Gastroesophageal sphincter (tissue), 4 donors: ENCODE measurements around the gene MOCS3. TPM values are rescaled to one million over a fixed set of nuclear protein-coding genes. Genes with fewer than 3 reads are reported as not detected.

ENCODE experiments used
- ATAC-seq: fragments of 150-250 bp; one replicate; pipeline ENCODE4 v1.9.1; 2016; ENCODE audit warnings: mild to moderate bottlenecking, moderate library complexity
- H3K27ac ChIP-seq, 4 donors: fragments of 200-600 bp; sonication (generic) in 3 of 4; 1 replicate in 3 of 4; 2 replicates in 1 of 4; pipeline ENCODE4 v1.5.1; 2016 to 2019
- H3K27me3 ChIP-seq: fragments of 200-600 bp; sonication (generic); one replicate; pipeline ENCODE4 v1.5.1; 2019
- H3K36me3 ChIP-seq, 2 donors: fragments of 200-600 bp; sonication (generic); one replicate each; pipeline ENCODE4 v1.5.1; 2019; ENCODE audit warnings: control low read depth in 1 of 2
- H3K4me1 ChIP-seq, 3 donors: fragments of 200-600 bp; sonication (generic); 1 replicate in 2 of 3; 2 replicates in 1 of 3; pipeline ENCODE4 v1.5.1; 2016 to 2019; ENCODE audit warnings: control low read depth in 2 of 3
- H3K4me3 ChIP-seq, 2 donors: fragments of 200-600 bp; sonication (generic); one replicate each; pipeline ENCODE4 v1.5.1; 2019; ENCODE audit warnings: mild to moderate bottlenecking in 1 of 2, moderate library complexity in 1 of 2
- H3K9me3 ChIP-seq, 3 donors: fragments of 200-600 bp; sonication (generic); one replicate each; pipeline ENCODE4 v1.5.1; 2017 to 2019; ENCODE audit warnings: control low read depth in 2 of 3
- EP300 ChIP-seq: sonication (generic); formaldehyde crosslinking; IDR thresholded peaks from one replicate; pipeline ENCODE4 v1.6.1; 2017; ENCODE audit warnings: antibody characterized with exemption, mild to moderate bottlenecking
- POLR2A ChIP-seq, 2 donors: fragments of 450-650 bp; IDR thresholded peaks; one replicate each; pipeline ENCODE4 v1.6.1; 2017; ENCODE audit warnings: antibody characterized with exemption in 2 of 2, mild to moderate bottlenecking in 2 of 2, moderate library complexity in 1 of 2
- POLR2AphosphoS5 ChIP-seq: sonication (generic); formaldehyde crosslinking; IDR thresholded peaks from one replicate; pipeline ENCODE4 v1.6.1; 2017; ENCODE audit warnings: antibody characterized with exemption
- WGBS, 2 donors: methylation state at CpG; one replicate each; pipeline ENCODE4 v1.1.5; 2018; ENCODE audit warnings: low coverage in 1 of 2; 5-methylcytosine and 5-hydroxymethylcytosine counted together
- total RNA-seq, 4 donors: library from RNA; depleted of rRNA; stranded (reverse); fragments of >200 nt; gene quantifications; one replicate each; pipeline ENCODE4 v1.1.0, GENCODE V29; 2016
- TF ChIP-seq, protein P1 (sequence below), 4 experiments: fragments of 200-600 bp in 2 of 4; fragments of 450-650 bp in 2 of 4; sonication (generic) in 1 of 4; IDR thresholded peaks; one replicate each; pipeline ENCODE4 v1.5.1; 2017 to 2019; ENCODE audit warnings: antibody characterized with exemption in 4 of 4, mild to moderate bottlenecking in 2 of 4, moderate library complexity in 2 of 4

The MOCS3 gene
- total RNA-seq, 4 donors from 2014 or later, result 4.2 to 6.1 (median 5.4) TPM

DNA sequence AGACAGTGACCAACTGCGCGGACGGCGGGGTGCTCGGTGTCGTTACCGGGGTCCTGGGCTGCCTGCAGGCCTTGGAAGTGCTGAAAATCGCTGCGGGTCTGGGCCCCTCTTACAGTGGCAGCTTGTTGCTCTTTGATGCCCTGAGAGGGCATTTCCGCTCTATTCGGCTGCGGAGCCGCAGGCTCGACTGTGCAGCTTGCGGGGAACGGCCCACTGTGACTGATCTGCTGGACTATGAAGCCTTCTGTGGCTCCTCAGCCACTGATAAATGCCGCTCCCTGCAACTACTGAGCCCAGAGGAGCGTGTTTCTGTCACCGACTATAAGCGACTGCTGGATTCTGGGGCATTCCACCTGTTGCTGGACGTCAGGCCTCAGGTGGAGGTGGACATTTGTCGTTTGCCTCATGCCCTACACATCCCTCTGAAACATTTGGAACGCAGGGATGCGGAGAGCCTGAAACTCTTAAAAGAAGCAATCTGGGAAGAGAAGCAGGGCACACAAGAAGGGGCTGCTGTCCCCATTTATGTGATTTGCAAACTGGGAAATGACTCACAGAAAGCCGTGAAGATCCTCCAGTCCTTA is 1.0 kb downstream of the MOCS3 start:
- Histone ChIP-seq H3K9me3 (no peaks in the 10 kb centered on the region), H3K36me3 (peaks cover 0 to 23% of the 10 kb centered on the region in 2 donors), H3K4me3 (peak overlapping the region; percentile 74 to 93), H3K27ac (peak overlapping the region in 3 of 4 donors; percentile 92 to 93 (median 92)), H3K27me3 (no peaks in the 10 kb centered on the region), H3K4me1 (peaks cover 0 to 62% (median 30%) of the 10 kb centered on the region in 3 donors)
- ATAC-seq, result no peak
- TF ChIP-seq EP300 (no peak), POLR2A (IDR thresholded peaks at IDR 0.05) (no peak), POLR2AphosphoS5 (no peak)
- TF ChIP-seq, protein P1, sequence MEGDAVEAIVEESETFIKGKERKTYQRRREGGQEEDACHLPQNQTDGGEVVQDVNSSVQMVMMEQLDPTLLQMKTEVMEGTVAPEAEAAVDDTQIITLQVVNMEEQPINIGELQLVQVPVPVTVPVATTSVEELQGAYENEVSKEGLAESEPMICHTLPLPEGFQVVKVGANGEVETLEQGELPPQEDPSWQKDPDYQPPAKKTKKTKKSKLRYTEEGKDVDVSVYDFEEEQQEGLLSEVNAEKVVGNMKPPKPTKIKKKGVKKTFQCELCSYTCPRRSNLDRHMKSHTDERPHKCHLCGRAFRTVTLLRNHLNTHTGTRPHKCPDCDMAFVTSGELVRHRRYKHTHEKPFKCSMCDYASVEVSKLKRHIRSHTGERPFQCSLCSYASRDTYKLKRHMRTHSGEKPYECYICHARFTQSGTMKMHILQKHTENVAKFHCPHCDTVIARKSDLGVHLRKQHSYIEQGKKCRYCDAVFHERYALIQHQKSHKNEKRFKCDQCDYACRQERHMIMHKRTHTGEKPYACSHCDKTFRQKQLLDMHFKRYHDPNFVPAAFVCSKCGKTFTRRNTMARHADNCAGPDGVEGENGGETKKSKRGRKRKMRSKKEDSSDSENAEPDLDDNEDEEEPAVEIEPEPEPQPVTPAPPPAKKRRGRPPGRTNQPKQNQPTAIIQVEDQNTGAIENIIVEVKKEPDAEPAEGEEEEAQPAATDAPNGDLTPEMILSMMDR (IDR thresholded peaks at IDR 0.05), result no peak
- 76 to 100% methylated on average over 2 to 9 of the region's 25 CpGs for WGBS, 2 donors

DNA sequence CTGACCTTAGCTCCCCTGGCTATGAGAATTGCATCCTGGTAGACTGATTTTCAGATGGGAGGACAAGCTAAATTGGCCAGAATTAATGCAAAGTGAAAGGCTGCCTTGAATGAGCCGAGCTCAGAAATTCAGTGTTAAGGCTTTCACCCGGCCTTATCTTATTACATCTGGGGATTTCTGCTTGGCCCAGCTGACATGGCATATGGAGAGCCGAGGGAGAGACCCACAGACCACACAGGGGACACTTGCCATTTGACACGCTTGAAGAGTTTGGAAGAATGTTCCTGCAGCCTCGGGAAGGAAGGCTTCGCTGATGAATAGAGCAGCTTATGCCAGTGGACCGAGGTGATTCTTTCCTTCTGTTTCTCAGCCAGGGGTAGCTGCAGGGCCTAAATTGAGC is 9.0 kb downstream of the MOCS3 start:
- peaks cover 0 to under 1% of the 10 kb centered on the region in 2 donors for H3K36me3 ChIP-seq
- WGBS, 2 donors, result 45 to 50% methylated on average over 2 to 7 of the region's 7 CpGs
- no peak overlapping the region for H3K27ac ChIP-seq
- no peaks in the 10 kb centered on the region for H3K9me3 ChIP-seq
- no peaks in the 10 kb centered on the region for H3K27me3 ChIP-seq
- no peak for ATAC-seq
- TF ChIP-seq POLR2A (IDR thresholded peaks at IDR 0.05), result no peak
- no peak overlapping the region for H3K4me3 ChIP-seq
- no peaks in the 10 kb centered on the region for H3K4me1 ChIP-seq

DNA sequence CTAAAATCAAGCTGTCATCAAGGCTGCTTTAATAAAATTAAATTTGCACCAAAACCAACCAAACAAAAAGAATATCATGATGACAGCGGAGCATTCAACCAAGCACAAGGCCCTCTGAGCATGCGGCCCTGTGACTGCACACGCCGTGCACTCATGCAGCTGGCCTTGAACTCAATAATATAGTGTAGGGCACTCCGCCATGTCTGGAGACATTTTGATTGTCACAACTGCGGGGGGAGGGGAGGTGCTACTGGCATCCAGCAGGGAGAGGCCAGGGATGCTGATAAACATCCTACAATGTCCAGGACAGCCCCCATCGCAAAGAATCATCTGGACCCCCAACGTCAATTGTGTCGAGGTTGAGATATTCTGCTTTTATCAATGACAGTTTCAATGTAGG is 9.7 kb downstream of the MOCS3 start:
- Histone ChIP-seq H3K4me3 (no peak overlapping the region), H3K36me3 (no peaks in the 10 kb centered on the region), H3K27me3 (no peaks in the 10 kb centered on the region), H3K9me3 (no peaks in the 10 kb centered on the region), H3K4me1 (no peaks in the 10 kb centered on the region), H3K27ac (no peak overlapping the region)
- WGBS, 2 donors, result 76 to 80% methylated on average over 8 to 9 of the region's 9 CpGs
- ATAC-seq, result no peak
- TF ChIP-seq POLR2A (IDR thresholded peaks at IDR 0.05) (no peak), POLR2AphosphoS5 (no peak), EP300 (no peak)
- TF ChIP-seq, protein P1 (IDR thresholded peaks at IDR 0.05), result no peak

DNA sequence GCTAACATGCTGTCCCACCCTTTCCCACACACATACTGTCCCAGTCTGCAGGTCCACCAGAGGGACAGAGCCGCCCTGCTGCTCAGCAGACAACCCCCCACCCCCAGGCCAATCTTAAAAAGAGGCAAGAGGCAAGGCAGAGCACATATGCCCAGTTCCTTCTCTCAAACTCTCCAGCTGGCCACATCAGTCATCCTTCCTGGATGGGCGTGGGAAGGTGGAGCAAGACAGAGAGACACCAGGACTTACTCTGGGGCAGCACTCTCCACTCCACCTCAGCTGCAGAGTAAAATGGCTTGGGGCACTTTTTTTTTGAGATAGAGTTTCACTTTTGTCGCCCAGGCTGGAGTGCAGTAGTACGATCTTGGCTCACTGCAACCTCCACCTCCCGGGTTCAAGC is 10.8 kb downstream of the MOCS3 start:
- Histone ChIP-seq H3K27ac (no peak overlapping the region), H3K4me3 (no peak overlapping the region), H3K27me3 (no peaks in the 10 kb centered on the region), H3K4me1 (no peaks in the 10 kb centered on the region), H3K9me3 (no peaks in the 10 kb centered on the region), H3K36me3 (no peaks in the 10 kb centered on the region)
- 85% methylated on average over 5 of the region's 5 CpGs; no CpG with 5 or more reads in 1 of the 2 donors for WGBS, 2 donors
- no peak for ATAC-seq
- TF ChIP-seq POLR2A (IDR thresholded peaks at IDR 0.05) (no peak), POLR2AphosphoS5 (no peak), EP300 (no peak)
- TF ChIP-seq, protein P1 (IDR thresholded peaks at IDR 0.05), result no peak

DNA sequence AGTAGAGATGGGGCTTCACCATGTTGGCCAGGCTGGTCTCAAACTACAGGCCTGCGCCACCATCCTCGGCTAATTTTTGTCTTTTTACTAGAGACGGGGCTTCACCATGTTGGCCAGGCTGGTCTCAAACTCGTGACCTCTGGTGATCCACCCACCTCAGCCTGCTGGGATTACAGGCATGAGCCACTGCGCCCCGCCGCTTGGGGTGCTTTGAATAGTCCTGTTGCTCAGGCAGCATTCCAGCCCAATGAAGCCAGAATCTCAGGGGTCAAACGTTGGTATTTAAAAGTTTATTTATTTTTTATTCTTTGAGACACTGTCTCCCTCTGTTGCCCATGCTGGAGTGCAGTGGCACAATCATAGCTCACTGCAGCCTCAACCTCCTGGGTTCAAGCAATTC is 11.3 kb downstream of the MOCS3 start:
- no peak overlapping the region for H3K27ac ChIP-seq
- H3K4me3 ChIP-seq, result no peak overlapping the region
- no peak for ATAC-seq
- H3K27me3 ChIP-seq, result no peaks in the 10 kb centered on the region
- no peaks in the 10 kb centered on the region for H3K4me1 ChIP-seq
- TF ChIP-seq POLR2AphosphoS5, result no peak
- TF ChIP-seq, protein P1 (IDR thresholded peaks at IDR 0.05), result no peak
- TF ChIP-seq POLR2A (IDR thresholded peaks at IDR 0.05), result no peak
- TF ChIP-seq EP300, result no peak
- no peaks in the 10 kb centered on the region for H3K9me3 ChIP-seq
- H3K36me3 ChIP-seq, result no peaks in the 10 kb centered on the region
- 68% methylated on average over 3 of the region's 8 CpGs; no CpG with 5 or more reads in 1 of the 2 donors for WGBS, 2 donors
